GM19467 (cell line): ENCODE measurements around the gene SCD5.
A peak's percentile ranks its signal among the peaks of the same experiment; 100 is the strongest.
"Not testable (repeated sequence)": the region's sequence is repeated elsewhere in the genome, so short reads cannot be mapped to it uniquely, and the experiment has no call there.

Experiments used
- ATAC-seq: cut with Tn5 transposase; IDR thresholded peaks from one replicate; pipeline ENCODE4 v1.9.1; 2021; ENCODE audit warnings: mild to moderate bottlenecking, moderate library complexity; ENCODE audit not compliant: unreplicated experiment

Gene SCD5

GRCh38 chr4:82798168-82799005, at the start of gene SCD5:
Gene SCD5 (minus strand): TSS chr4:82798796. CDS start chr4:82798537, 259 bp downstream.
- peak; percentile 88 for ATAC-seq

- no peak for ATAC-seq
Observed at GRCh38 chr4:82842593-82842992, 44.0 kb upstream of the SCD5 start.

GRCh38 chr4:82839624-82840023, 41.0 kb upstream of the SCD5 start:
- no peak for ATAC-seq

- no peak for ATAC-seq
Observed at GRCh38 chr4:82833696-82834313, 35.2 kb upstream of the SCD5 start.

- ATAC-seq = not testable (repeated sequence)
Observed at GRCh38 chr4:82833060-82833459, 34.5 kb upstream of the SCD5 start.

GRCh38 chr4:82825425-82825824, 26.8 kb upstream of the SCD5 start:
- ATAC-seq = no peak

- no peak for ATAC-seq
Observed at GRCh38 chr4:82823062-82823461, 24.5 kb upstream of the SCD5 start.

GRCh38 chr4:82820689-82821088, 22.1 kb upstream of the SCD5 start:
- ATAC-seq = no peak

- no peak for ATAC-seq
Observed at GRCh38 chr4:82818664-82819662, 20.4 kb upstream of the SCD5 start.

- not testable (repeated sequence) for ATAC-seq
Observed at GRCh38 chr4:82816874-82817273, 18.3 kb upstream of the SCD5 start.

GRCh38 chr4:82814034-82814433, 15.4 kb upstream of the SCD5 start:
- no peak for ATAC-seq

- no peak for ATAC-seq
Observed at GRCh38 chr4:82811838-82812341, 13.3 kb upstream of the SCD5 start.

GRCh38 chr4:82811392-82811791, 12.8 kb upstream of the SCD5 start:
- no peak for ATAC-seq

GRCh38 chr4:82810176-82810575, 11.6 kb upstream of the SCD5 start:
- ATAC-seq = no peak

- ATAC-seq = no peak
Observed at GRCh38 chr4:82809619-82810018, 11.0 kb upstream of the SCD5 start.

- no peak for ATAC-seq
Observed at GRCh38 chr4:82803746-82804145, 5.2 kb upstream of the SCD5 start.

- ATAC-seq = no peak
Observed at GRCh38 chr4:82802911-82803310, 4.3 kb upstream of the SCD5 start.

GRCh38 chr4:82801910-82802521, 3.4 kb upstream of the SCD5 start:
- no peak for ATAC-seq

- ATAC-seq = no peak
Observed at GRCh38 chr4:82799006-82799881, 648 bp upstream of the SCD5 start.
